Head of caudate nucleus (tissue), 42 donors: ENCODE measurements around the gene NAALADL1.
"Not testable (repeated sequence)": the region's sequence is repeated elsewhere in the genome, so short reads cannot be mapped to it uniquely, and the experiment has no call there.

ENCODE experiments used
- DNase-seq, 42 donors: peaks; one replicate each; pipeline versions ENCODE4 v3.0.0 to v3.0.0-alpha.2; 2020 to 2021; ENCODE audit warnings: mixed read lengths in 7 of 42
- intact Hi-C: fragments of 100-400 bp; cut with DNase I; formaldehyde crosslinking; loops from one replicate; pipeline ENCODE4 v1.15.0; 2022

The NAALADL1 gene

DNA sequence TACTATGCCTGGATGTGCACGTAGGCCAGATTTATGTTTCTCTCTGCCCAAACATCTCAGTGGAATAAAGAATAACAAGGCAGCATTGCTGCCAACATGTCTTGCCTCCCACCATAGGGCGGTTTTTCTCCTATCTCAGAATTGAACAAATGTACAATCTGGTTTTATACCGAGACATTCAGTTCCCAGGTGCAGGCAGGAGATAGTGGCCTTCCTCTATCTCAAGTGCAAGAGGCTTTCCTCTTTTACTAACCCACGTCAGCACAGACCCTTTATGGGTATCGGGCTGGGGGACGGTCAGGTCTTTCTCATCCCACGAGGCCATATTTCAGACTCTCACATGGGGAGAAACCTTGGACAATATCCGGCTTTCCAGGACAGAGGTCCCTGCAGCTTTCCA, 34.9 kb downstream of the NAALADL1 start:
- not testable (repeated sequence) for DNase-seq

DNA sequence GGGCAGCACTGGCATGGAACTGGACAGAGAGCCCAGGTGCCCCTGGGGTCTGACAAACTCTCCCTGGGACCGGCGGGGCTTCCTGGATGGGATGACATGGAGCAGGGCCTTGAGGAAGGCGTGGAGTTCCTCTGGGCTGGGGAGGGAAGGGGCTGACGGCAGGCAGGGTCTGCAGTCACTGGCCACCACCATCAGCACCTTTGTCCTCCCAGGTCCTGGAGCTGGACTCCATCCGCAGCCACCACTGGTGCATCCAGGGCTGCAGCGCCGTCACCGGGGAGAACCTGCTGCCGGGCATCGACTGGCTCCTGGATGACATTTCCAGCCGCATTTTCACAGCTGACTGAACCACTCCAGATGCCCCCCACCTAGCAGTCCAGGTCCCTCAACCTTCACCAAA, 36.8 kb downstream of the NAALADL1 start:
- intact Hi-C loops, result no loop called here
- DNase-seq, result no peak

More for the DNA sequence above, 34.9 kb downstream of the NAALADL1 start:
- intact Hi-C loops, result not testable (repeated sequence)

DNA sequence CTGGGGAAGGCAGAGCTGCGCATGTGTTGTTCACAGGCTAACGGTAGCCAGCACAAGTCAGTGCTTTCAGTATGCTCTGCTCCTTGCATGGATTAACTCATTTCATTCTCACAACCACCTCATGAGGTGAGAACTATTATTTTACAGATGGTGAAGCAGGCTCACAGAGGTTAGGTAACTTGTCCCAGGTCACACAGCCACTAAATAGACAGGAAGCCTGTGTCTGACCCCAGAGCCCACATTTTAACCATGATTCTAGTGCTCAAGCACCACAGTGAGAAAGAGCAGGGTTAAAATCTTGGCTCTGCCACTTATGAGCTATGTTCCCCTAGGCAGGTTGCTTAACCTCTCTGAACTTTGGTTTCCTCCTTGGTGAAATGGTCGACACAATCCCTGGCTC, 37.4 kb downstream of the NAALADL1 start:
- intact Hi-C loops, result no loop called here
- DNase-seq, result no peak

DNA sequence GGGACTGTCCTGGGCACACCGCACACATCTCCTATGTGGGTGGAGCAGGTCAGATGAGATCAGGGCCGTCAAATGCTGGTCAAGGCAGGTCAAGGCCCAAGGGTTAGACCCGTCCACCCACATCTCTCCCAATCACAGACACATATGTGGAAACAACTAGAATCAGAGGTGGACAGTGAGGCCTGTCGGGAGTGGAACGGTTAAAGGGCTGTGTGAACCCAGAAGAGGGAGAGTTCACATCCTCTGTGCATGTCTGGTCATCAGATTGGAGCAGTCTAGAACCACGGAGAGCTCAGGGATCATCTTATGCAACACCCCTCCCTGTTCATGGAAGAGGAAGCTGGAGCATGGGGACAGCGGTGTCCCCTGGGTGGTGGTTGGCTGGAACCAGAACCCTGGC, 38.5 kb downstream of the NAALADL1 start:
- intact Hi-C loops, result no loop called here
- DNase-seq, result no peak

DNA sequence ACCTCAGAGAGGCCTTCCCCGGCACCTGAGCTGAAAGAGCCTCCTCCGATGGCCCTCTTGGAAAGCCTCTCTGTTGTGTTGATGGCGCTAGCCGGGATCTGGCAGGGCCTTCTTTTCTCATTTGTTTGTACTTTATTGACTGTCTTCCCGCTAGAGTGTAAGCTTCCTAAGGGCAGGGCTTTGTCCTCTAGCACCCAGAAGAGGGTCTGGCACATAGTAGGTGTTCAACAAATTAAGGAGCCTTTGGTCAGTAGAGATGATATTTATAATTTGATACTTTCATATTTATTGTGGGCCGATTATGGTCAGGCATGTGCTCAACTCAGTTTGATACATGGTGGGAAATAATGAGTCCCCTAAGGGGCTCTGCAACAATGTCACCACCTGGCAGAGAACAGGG, 40.4 kb downstream of the NAALADL1 start:
- DNase-seq, result no peak
- intact Hi-C loops, result no loop called here

DNA sequence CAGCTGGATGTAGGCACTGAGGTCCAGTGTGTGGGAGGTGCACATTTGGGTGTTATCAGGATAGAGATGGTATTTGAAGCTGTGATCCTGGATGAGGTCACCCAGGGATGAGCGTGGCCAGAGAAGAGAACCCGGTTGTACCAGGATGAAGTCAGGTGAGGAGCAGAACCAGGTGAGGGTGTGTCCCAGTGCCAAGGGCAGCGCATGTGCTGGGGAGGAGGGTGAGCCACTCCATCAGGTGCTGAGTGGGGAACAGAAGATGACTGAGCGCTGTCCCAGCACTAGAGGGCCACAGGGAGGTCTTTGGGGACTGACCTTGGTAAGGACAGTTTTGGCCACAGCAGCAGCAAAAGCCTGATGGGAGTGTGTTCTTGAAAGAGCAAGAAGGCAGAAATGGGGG, 41.6 kb downstream of the NAALADL1 start:
- DNase-seq, result no peak
- intact Hi-C loops, result no loop called here

DNA sequence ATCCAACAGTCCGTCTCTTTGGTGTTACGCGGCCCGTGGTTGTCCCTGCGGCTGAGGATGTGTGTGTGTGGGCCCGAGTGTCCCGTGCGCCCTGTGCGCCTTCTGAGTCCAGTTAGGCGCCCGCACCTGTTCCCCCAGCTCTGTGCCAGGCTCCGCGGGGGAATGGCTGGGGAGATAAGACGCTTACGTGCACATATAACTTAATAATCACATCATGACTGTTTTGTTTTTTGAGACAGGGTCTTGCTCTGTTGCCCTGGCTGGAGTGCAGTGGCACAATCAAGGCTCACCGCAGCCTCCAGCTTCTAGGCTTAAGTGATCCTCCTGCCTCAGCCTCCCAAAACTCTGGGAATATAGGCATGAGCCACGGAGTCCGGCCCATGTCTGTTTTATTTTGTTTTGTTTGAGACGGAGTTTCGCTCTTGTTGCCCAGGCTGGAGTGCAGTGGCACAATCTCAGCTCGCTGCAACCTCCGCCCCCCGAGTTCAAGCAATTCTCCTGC, 43.6 kb downstream of the NAALADL1 start:
- no peak for DNase-seq
- intact Hi-C loops, result no loop called here

DNA sequence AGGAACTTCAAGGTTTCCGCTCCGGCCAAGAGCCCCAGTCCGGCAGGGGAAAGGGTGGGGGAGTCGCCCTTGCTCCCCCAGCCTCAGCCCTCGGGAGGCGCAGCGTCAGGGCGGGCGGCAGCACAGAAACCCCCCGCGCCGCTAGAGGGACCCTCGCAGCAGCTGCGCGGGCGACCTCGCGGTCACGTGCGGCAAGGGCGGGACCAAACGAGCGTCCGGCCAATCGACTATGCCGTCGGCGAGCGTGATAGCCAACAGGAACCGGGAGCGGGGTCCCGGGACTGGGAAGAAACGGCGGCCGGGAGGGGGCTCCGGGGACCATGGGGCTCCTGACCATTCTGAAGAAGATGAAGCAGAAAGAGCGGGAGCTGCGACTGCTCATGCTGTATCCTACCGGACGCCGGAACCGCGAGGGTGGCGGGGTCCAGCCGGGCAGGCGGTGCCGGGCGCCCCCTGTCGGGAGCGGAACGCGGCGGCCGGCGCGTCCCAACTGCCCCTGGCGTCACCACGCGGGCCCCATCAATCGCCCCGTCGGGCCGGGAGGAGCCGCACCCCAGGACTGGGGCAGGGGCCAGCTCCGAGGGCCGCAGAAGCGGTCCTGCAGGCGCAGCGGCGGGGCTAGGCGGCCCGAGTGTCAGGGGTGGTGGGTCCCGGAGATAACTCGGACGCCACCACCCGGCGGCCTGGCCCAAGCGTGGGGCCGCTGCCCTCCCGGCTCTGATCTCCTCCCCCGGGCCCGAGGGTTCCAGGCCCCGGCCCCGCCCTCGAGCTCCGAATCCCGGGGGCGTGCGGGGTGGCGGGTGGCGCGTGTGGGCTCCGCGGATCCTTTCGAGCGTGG, 44.2 kb downstream of the NAALADL1 start, which contains the start of gene ARL2:
Gene ARL2 (plus strand): TSS at position 273 of the 838 bp plus-strand sequence. CDS start 48 bp downstream, at position 321.
- intact Hi-C loops, result loop anchor here (2.0 kb wide), 1 partner anchor 103 kb away; the partner anchor contains the start of gene ZNHIT2
- DNase-seq, result peak; percentile 87 to 98 (median 95)

DNA sequence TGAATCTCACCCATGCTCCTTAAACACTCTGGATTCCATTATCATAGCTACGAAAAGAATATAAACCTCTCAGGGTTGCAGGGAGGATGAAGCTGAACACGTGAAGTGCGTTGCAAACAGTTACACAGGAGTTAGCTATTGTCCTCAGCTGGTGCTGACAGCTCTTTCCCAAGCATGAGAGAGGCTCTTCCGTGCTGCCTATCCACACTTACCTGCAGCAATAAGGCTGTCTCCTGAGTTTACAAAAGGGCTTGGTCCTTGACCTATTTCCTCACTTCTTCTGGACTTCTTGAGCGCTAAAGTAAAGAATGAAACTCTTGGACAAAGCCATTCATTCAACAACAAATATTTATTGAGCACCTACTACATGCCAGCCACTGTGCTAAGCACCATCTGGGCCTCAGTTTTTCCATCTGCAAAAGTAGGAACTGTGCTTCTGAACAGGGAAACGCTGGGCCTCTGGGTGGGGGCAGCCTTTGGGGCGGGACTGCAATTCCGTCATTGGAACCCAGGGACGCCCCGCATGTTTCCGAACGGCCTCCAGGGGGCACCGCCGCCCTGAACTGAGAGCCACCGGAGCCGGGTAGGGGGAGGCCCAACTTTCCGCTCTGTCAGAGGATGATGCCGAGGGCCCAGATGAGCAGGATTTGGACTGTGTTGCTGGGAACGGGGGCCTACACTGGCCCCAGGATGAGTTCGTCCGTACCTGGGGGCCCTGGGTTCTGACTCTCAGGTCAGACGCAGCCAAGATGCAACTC, 45.0 kb downstream of the NAALADL1 start:
- peak; percentile 85 to 96 (median 91) for DNase-seq
- intact Hi-C loops, result loop anchor here (2.0 kb wide), 1 partner anchor 103 kb away; the partner anchor contains the start of gene ZNHIT2

DNA sequence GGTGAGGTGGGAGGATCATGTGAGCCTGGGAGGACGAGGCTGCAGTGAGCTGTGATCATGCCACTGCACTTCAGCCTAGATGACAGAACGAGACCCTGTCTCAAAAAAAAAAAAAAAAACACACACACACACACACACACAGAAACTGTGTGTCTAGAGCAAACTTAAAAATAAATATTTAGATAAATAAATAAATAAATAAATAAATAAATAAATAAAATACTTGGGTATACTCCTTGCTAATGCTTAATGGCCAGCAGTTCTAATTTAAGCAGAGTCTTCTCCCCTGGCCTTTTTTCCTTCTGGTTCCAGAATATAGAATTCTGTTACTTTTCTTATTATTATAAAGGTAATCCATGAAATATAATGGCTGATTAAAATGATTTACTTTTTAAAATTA, 49.5 kb downstream of the NAALADL1 start:
- intact Hi-C loops, result no loop called here
- DNase-seq, result no peak

DNA sequence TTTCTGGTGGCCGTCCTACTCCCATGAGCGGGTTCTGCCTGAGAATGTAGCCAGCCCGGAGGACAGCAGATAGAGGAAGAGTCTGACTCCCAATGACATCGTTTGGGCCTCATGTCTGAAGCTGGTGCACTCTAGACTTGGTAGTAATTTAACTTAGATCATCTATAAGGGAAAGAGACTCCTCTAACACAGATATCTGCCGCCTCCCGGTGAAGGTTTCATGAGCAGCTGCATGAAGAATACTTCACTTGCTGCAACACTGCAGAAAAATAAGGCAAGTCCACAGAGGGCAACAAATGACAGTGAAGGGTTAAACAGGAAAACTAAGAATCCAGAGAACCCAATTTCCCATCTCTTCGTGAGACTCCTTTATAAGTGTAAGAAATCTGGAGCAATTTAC, 50.3 kb downstream of the NAALADL1 start:
- peak in 29 of 42 donors; percentile 12 to 69 (median 38) for DNase-seq
- intact Hi-C loops, result no loop called here

DNA sequence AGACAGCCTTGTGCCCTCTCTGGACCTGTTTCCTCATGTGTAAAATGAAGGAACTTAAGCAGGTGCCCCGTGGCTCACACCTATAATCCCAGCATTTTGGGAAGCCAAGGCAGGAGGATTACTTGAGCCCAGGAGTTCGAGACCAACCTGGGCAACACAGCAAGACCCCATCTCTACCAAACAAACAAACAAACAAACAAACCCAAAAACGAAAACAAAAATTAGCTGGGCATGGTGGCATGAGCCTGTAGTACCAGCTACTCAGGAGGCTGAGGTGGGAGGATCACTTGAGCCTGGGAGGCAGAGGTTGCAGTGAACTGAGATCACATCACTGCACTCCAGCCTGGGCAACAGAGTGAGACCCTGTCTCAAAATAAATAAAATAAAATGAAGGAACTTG, 54.4 kb downstream of the NAALADL1 start:
- DNase-seq, intact Hi-C loops: not testable (repeated sequence)

DNA sequence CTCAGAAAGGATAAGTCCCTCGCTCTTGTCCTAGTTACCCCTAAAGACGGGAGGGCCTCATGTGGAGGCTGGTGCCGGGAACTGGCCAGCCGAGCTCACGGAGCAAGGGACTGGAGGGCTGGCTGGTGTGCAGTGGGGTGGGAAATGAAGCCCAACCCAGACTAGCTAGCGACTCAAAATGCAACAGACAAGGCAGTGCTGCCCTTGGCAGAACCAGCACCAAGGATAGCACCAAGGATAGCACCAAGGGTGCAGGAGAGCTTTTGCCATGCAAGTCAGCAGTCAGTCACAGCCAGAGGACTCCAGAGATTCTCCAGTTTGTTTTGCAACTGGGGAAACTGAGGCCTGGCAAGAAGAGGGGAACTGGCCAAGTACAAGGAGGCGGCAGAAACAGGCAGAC, 55.1 kb downstream of the NAALADL1 start:
- intact Hi-C loops, result no loop called here
- DNase-seq, result no peak

DNA sequence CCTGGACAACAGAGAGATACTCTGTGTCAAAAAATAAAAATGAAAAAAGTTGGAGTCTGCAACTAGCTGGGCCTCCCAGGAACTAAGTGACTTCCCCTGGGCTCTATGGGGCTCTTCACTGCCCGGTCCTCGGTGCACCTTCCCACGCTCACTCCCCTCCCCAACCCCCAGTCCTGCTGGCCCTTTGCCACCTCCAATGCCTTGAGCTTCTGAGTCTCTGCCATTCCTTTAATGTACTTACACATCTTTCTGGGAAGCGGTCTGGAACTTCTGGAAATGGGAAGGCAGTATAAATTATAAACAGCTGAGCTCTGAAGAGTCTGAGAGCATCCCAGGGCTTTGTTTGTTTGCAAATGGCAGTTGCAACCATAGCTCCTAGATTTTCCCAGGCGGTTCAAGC, 55.6 kb downstream of the NAALADL1 start:
- intact Hi-C loops, result no loop called here
- no peak for DNase-seq

DNA sequence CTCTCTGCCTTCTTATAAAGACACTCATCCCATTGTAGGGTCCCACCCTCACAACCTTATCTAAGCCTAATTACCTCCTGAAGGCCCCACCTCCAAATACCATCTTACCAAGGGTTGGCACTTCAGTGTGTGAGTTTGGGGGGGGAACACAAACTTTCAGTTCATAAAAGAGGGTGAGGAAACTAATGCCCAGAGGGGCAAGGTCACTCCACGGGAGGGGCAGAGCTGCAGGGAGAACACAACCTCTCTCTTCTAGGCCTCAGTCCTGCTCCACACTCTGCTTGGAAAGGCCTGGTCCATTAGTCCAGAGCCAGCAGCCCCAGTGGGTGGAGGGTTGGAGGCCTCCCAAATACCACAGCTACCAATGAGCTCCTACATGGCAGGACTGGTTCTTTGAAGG, 58.9 kb downstream of the NAALADL1 start:
- intact Hi-C loops, result no loop called here
- DNase-seq, result no peak

DNA sequence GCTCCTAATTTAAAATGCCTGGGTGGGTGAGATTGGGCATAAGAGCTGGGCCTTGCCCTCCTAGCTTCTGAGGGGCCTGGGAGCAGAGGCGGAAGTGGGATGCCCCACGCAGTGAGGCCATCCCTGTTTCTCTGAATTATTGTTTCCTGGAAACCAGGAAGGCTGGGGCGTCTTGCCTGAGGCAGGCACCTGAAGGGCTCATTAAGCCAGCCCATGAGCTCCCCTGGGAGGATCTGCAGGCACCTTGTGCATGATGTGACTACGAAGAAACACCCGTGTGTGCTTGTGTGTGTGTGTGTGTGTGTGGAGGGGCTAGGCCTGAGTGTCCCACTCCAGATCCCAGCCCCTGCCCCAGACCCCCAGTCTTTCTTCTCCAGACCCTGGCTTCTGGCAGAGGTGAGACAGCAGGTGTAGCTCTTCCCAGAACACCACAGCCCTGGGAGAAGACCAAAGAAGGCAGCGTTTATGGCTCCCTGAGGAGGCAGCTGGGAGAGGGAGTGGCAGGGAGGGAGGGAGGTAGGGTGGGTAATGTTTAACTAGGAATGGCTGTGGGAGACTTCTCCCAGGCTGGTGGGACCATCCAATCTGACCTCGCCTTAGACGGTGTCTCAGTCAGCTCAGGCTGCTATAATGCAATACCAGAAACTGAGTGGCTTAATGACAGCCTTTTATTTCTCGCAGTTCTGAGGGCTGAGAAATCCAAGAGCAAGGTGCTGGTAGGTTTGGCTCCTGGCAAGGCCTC, 59.5 kb downstream of the NAALADL1 start:
- DNase-seq, result no peak
- intact Hi-C loops, result no loop called here

DNA sequence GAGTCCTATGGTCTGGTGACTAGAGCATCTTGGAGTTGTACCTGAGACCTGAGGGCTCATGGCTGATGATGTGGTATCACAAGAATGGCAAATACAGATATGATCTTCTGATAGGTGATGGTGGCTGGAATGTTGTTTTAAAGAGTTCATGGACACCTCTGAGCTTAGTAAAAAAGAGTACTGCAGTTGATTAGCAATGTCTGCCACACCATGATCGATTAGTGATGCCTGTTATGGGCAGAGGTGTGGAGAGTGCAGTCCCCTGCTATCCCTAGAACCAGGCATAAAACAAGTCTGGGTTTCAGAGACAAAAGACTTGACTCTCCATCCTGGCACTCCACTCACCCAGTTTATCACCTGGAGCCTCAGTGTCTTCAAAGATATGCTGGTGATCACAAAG, 60.2 kb downstream of the NAALADL1 start:
- intact Hi-C loops, result no loop called here
- DNase-seq, result no peak

DNA sequence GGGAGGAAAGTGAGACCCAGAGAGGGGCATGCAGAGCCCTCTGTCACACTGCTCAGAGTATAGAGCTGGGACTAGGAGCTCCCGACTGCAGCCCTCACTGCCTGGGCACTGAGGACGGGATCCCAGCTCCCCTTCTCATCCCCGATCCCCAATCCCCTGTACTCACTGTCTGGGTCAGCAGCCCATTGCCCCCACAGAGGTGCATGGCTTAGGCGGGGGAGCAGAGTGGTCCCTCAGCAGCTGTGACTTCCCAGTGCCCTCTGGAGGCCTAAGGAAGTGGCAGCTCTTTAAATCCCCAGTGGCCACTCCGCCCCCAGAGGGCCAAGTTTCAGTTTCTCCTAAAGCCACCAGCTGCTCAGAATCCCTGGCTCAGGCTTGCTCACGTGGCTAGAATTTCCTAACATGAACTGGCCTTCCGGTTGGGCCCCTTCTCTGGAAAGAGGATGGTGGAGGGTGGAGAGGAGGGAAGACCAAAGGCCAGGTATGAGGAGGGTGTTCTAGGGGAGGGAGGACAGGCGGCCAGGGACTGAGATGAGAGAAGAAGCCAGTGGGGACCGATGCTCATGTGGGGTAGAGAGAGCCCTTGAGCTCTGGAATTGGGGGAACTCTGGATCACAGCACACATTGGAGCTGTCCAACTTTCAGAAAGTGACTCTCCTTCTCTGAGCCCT, 61.5 kb downstream of the NAALADL1 start, which contains the start of gene BATF2:
Gene BATF2 (minus strand): TSS at position 262 of the 671 bp plus-strand sequence. CDS start 57 bp downstream, at position 205.
- intact Hi-C loops, result no loop called here

DNA sequence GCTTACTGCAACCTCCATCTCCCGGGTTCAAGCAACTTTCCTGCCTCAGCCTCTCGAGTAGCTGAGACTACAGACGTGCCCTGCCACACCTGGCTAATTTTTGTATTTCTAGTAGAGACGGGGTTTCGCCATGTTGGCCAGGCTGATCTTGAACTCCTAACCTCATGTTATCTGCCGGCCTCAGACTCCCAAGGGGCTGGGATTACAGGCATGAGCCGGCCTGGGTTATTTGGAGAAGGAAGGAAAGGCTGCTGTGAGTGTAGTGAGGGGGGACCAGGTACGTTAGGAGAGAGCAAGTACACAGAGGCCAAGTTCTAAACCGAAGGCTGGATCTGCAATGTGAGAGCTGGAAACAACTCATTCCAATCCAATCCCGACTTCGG, 62.0 kb downstream of the NAALADL1 start:
- intact Hi-C loops, result no loop called here
- DNase-seq, result no peak

More for the DNA sequence above, 61.5 kb downstream of the NAALADL1 start, which contains the start of gene BATF2:
- peak; percentile 31 to 86 (median 67) for DNase-seq
